Neutrophil (primary cell): ENCODE data around the gene GOLT1A.

Experiments used
- H3K27ac ChIP-seq: fragments of 200-600 bp; sonication (generic); 2 replicates; pipeline ENCODE4 v1.5.1; 2016; ENCODE audit warnings: mild to moderate bottlenecking, moderate library complexity
- H3K27me3 ChIP-seq: fragments of 200-600 bp; sonication (generic); 2 replicates; pipeline ENCODE4 v1.6.0; 2016; ENCODE audit warnings: mild to moderate bottlenecking
- H3K36me3 ChIP-seq: fragments of 200-600 bp; sonication (generic); 2 replicates; pipeline ENCODE4 v1.5.1; 2017
- H3K4me1 ChIP-seq, 2 experiments: fragments of 200-600 bp in 1 of 2; sonication (generic) in 1 of 2; 1 replicate in 1 of 2; 2 replicates in 1 of 2; pipeline versions ENCODE4 v1.5.1 to v1.6.1; 2013 to 2016; ENCODE audit warnings: low read depth in 1 of 2, low read length in 1 of 2, mild to moderate bottlenecking in 1 of 2, moderate library complexity in 1 of 2; ENCODE audit not compliant: control insufficient read depth in 1 of 2, insufficient read depth in 1 of 2
- H3K4me3 ChIP-seq, 2 experiments: fragments of 200-600 bp in 1 of 2; sonication (generic) in 1 of 2; 1 replicate in 1 of 2; 2 replicates in 1 of 2; pipeline ENCODE4 v1.5.1; 2013 to 2016; ENCODE audit warnings: low read depth in 1 of 2, low read length in 1 of 2, mild to moderate bottlenecking in 1 of 2, moderate library complexity in 1 of 2
- H3K9me3 ChIP-seq: fragments of 200-600 bp; sonication (generic); 2 replicates; pipeline ENCODE4 v1.5.1; 2016
- CTCF ChIP-seq: fragments of 200-600 bp; sonication (generic); IDR thresholded peaks from 2 replicates; pipeline ENCODE4 v1.5.1; 2016; ENCODE audit warnings: antibody characterized with exemption

GOLT1A gene

GRCh38 chr1:204251286-204251685 lies 37.5 kb upstream of the GOLT1A start:
- Histone ChIP-seq H3K4me1 (no peaks in the 10 kb centered on the region), H3K4me3 (no peak overlapping the region), H3K36me3 (no peaks in the 10 kb centered on the region), H3K27ac (no peak overlapping the region), H3K27me3 (no peaks in the 10 kb centered on the region), H3K9me3 (no peaks in the 10 kb centered on the region)
- TF ChIP-seq CTCF, result no peak

GRCh38 chr1:204250428-204251030 lies 36.7 kb upstream of the GOLT1A start:
- no peak for TF ChIP-seq CTCF
- H3K4me1 ChIP-seq, result no peaks in the 10 kb centered on the region
- no peaks in the 10 kb centered on the region for H3K36me3 ChIP-seq
- H3K9me3 ChIP-seq, result no peaks in the 10 kb centered on the region
- H3K4me3 ChIP-seq, result no peak overlapping the region
- H3K27me3 ChIP-seq, result no peaks in the 10 kb centered on the region
- no peak overlapping the region for H3K27ac ChIP-seq

- Histone ChIP-seq H3K4me3 (no peak overlapping the region), H3K4me1 (no peaks in the 10 kb centered on the region), H3K27me3 (no peaks in the 10 kb centered on the region), H3K9me3 (no peaks in the 10 kb centered on the region), H3K27ac (no peak overlapping the region), H3K36me3 (no peaks in the 10 kb centered on the region)
- TF ChIP-seq CTCF, result no peak
These were observed 36.1 kb upstream of the GOLT1A start for GRCh38 chr1:204249736-204250427.

- no peak overlapping the region for H3K27ac ChIP-seq
- no peak for TF ChIP-seq CTCF
- H3K9me3 ChIP-seq, result no peaks in the 10 kb centered on the region
- no peaks in the 10 kb centered on the region for H3K4me1 ChIP-seq
- no peak overlapping the region for H3K4me3 ChIP-seq
- H3K27me3 ChIP-seq, result no peaks in the 10 kb centered on the region
- H3K36me3 ChIP-seq, result no peaks in the 10 kb centered on the region
These were observed 35.2 kb upstream of the GOLT1A start for GRCh38 chr1:204248954-204249353.

- Histone ChIP-seq H3K4me3 (no peak overlapping the region), H3K9me3 (no peaks in the 10 kb centered on the region), H3K27me3 (no peaks in the 10 kb centered on the region), H3K4me1 (no peaks in the 10 kb centered on the region), H3K27ac (no peak overlapping the region), H3K36me3 (no peaks in the 10 kb centered on the region)
- TF ChIP-seq CTCF, result no peak
These were observed 33.1 kb upstream of the GOLT1A start for GRCh38 chr1:204246876-204247275.
